GM23338 (cell line): ENCODE measurements around the gene FUT1. TPM values are rescaled to one million over a fixed set of nuclear protein-coding genes. Genes with fewer than 3 reads are reported as not detected.

Experiments used
- ATAC-seq: fragments of 200-7000 bp; cut with Tn5 transposase; 3 replicates; pipeline ENCODE4 v1.9.1; 2020
- DNase-seq: peaks from one replicate; pipeline ENCODE4 v3.0.0-alpha.2; 2015; ENCODE audit warnings: low spot score
- H2AFZ ChIP-seq: fragments of 200-600 bp; sonication (generic); 2 replicates; pipeline ENCODE4 v1.8.0; 2016; ENCODE audit warnings: antibody characterized with exemption, mild to moderate bottlenecking, moderate library complexity
- H3F3A ChIP-seq: fragments of 200-600 bp; sonication (generic); replicated peaks from 2 replicates; pipeline ENCODE4 v1.8.0; 2017; ENCODE audit warnings: antibody characterized with exemption, mixed run types, low read depth
- H3K27ac ChIP-seq: fragments of 200-600 bp; sonication (generic); 2 replicates; pipeline ENCODE4 v1.6.1; 2016; ENCODE audit warnings: low read depth
- H3K27me3 ChIP-seq: fragments of 200-600 bp; sonication (generic); 2 replicates; pipeline ENCODE4 v1.8.0; 2016; ENCODE audit warnings: mild to moderate bottlenecking, mixed run types, moderate library complexity; ENCODE audit not compliant: insufficient read depth
- H3K36me3 ChIP-seq: fragments of 200-600 bp; sonication (generic); 2 replicates; pipeline ENCODE4 v1.8.0; 2016; ENCODE audit warnings: mild to moderate bottlenecking; ENCODE audit not compliant: insufficient read depth
- H3K4me1 ChIP-seq: fragments of 200-600 bp; sonication (generic); 2 replicates; pipeline ENCODE4 v1.8.0; 2016; ENCODE audit warnings: mild to moderate bottlenecking, moderate library complexity; ENCODE audit not compliant: insufficient read depth
- H3K4me2 ChIP-seq: fragments of 200-600 bp; sonication (generic); 2 replicates; pipeline ENCODE4 v1.7.1; 2017; ENCODE audit warnings: mixed run types
- H3K4me3 ChIP-seq: fragments of 200-600 bp; sonication (generic); 2 replicates; pipeline ENCODE4 v1.6.1; 2016; ENCODE audit warnings: mixed run types
- H3K79me2 ChIP-seq: fragments of 200-600 bp; sonication (generic); replicated peaks from 2 replicates; pipeline ENCODE4 v1.8.0; 2017; ENCODE audit warnings: mild to moderate bottlenecking; ENCODE audit not compliant: insufficient read depth
- H3K9me2 ChIP-seq: fragments of 200-600 bp; sonication (generic); 2 replicates; pipeline ENCODE4 v1.8.0; 2017; ENCODE audit not compliant: insufficient read depth
- H4K20me1 ChIP-seq: fragments of 200-600 bp; sonication (generic); replicated peaks from 2 replicates; pipeline ENCODE4 v1.8.0; 2017; ENCODE audit warnings: mild to moderate bottlenecking; ENCODE audit not compliant: insufficient read depth
- H3K27ac Mint-ChIP-seq: 2 replicates; pipeline ENCODE4 v1.8.0; 2020; ENCODE audit warnings: inconsistent platforms, mild to moderate bottlenecking, moderate library complexity, mixed read lengths
- H3K27me3 Mint-ChIP-seq: 3 replicates; pipeline ENCODE4 v1.8.0; 2022; ENCODE audit warnings: low read depth, mild to moderate bottlenecking, moderate library complexity, mixed read lengths, inconsistent platforms; ENCODE audit not compliant: insufficient read depth, poor library complexity
- H3K36me3 Mint-ChIP-seq: 3 replicates; pipeline ENCODE4 v1.8.0; 2021; ENCODE audit warnings: low read depth, mild to moderate bottlenecking, inconsistent platforms, moderate library complexity, mixed read lengths
- H3K4me1 Mint-ChIP-seq: 3 replicates; pipeline ENCODE4 v1.8.0; 2020; ENCODE audit warnings: mild to moderate bottlenecking, inconsistent platforms, mixed read lengths
- H3K4me3 Mint-ChIP-seq: 3 replicates; pipeline ENCODE4 v1.8.0; 2021; ENCODE audit warnings: moderate library complexity, mild to moderate bottlenecking, inconsistent platforms, mixed read lengths
- H3K9me3 Mint-ChIP-seq: 3 replicates; pipeline ENCODE4 v1.8.0; 2020; ENCODE audit warnings: moderate library complexity, mild to moderate bottlenecking, inconsistent platforms, mixed read lengths
- CREB1 ChIP-seq: fragments of 250-450 bp; sonication (Bioruptor Pico); IDR thresholded peaks from 2 replicates; pipeline ENCODE4 v1.5.0; 2020; ENCODE audit warnings: low read depth, mild to moderate bottlenecking, moderate library complexity
- CTCF ChIP-seq, 2 experiments: fragments of 200-600 bp in 1 of 2; sonication (generic) in 1 of 2; conservative IDR thresholded peaks; 2 replicates each; pipeline versions ENCODE4 v1.5.1 to v1.6.1; 2016 to 2017; ENCODE audit warnings: antibody characterized with exemption in 2 of 2, low read depth in 2 of 2, mild to moderate bottlenecking in 2 of 2, moderate library complexity in 1 of 2
- ETS1 ChIP-seq: IDR thresholded peaks from 2 replicates; pipeline ENCODE4 v1.6.1; 2016; ENCODE audit warnings: antibody characterized with exemption
- EZH2 ChIP-seq: fragments of 200-600 bp; sonication (generic); IDR thresholded peaks from one replicate; pipeline ENCODE4 v1.8.0; 2017; ENCODE audit warnings: antibody characterized with exemption, mild to moderate bottlenecking, low read depth; ENCODE audit not compliant: unreplicated experiment
- EZH2phosphoT487 ChIP-seq: fragments of 200-600 bp; sonication (generic); IDR thresholded peaks from one replicate; pipeline ENCODE4 v1.8.1; 2018; ENCODE audit warnings: antibody characterized with exemption; ENCODE audit not compliant: unreplicated experiment
- JUNB ChIP-seq: IDR thresholded peaks from one replicate; pipeline ENCODE4 v1.6.1; 2016; ENCODE audit warnings: antibody characterized with exemption; ENCODE audit not compliant: unreplicated experiment
- NANOG ChIP-seq: IDR thresholded peaks from 2 replicates; pipeline ENCODE4 v1.6.1; 2016; ENCODE audit warnings: antibody characterized with exemption, borderline replicate concordance
- POLR2AphosphoS5 ChIP-seq: IDR thresholded peaks from 2 replicates; pipeline ENCODE4 v1.6.1; 2016; ENCODE audit warnings: antibody characterized with exemption, low read depth
- STAT1 ChIP-seq: IDR thresholded peaks from one replicate; pipeline ENCODE4 v1.6.1; 2016; ENCODE audit warnings: antibody characterized with exemption; ENCODE audit not compliant: unreplicated experiment
- ZNF114 ChIP-seq: fragments of 250-450 bp; sonication (Bioruptor Pico); IDR thresholded peaks from 2 replicates; pipeline ENCODE4 v1.5.0; 2020; ENCODE audit warnings: mild to moderate bottlenecking, moderate library complexity
- ZNF331 ChIP-seq: fragments of 250-450 bp; sonication (Bioruptor Pico); IDR thresholded peaks from 2 replicates; pipeline ENCODE4 v1.5.0; 2020; ENCODE audit warnings: low read depth, mild to moderate bottlenecking, moderate library complexity
- ZNF462 ChIP-seq: fragments of 250-450 bp; sonication (Bioruptor Pico); IDR thresholded peaks from 2 replicates; pipeline ENCODE4 v1.5.0; 2020; ENCODE audit warnings: mild to moderate bottlenecking, moderate library complexity
- polyA plus RNA-seq: library from polyadenylated mRNA; unstranded; fragments of >200 nt; fragmentation: Nextera tagmentation; extraction: Ambion mirVana; gene quantifications from 2 replicates; pipeline ENCODE4 v1.2.1, GENCODE V29; 2016
- total RNA-seq: library from RNA; depleted of rRNA; stranded (reverse); fragments of >200 nt; shearing (Covaris generic); gene quantifications from 2 replicates; pipeline ENCODE4 v1.2.3, GENCODE V29; 2014
- TF ChIP-seq, protein P1 (sequence below): IDR thresholded peaks from one replicate; pipeline ENCODE4 v1.6.1; 2018; ENCODE audit warnings: antibody characterized with exemption; ENCODE audit not compliant: unreplicated experiment

Gene FUT1
- total and polyA plus RNA-seq, 2 experiments from 2014 or later: 4.4 to 20.8 TPM

DNA sequence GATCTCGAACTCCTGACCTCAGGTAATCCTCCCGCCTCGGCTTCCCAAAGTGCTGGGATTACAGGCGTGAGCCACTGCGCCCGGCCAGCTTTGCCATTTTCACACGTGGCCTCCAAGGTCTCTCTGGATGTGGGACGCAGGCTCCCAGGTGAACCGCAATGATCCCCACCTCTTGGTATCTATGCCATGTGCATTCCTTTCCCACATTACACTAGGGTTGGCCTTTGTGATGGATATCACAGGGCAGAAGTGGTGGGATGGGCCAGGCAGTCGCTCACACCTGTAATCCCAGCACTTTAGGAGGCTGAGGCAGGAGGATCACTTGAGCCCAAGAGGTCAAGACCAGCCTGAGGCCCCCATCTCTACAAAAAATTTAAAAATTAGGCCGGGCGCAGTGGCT lies 25.3 kb upstream of the FUT1 start:
- Histone ChIP-seq H3K4me2 (no peak overlapping the region), H3K4me3 (no peak overlapping the region), H3F3A (no peaks in the 10 kb centered on the region), H4K20me1 (no peaks in the 10 kb centered on the region), H3K9me2 (no peaks in the 10 kb centered on the region), H3K4me1 (no peaks in the 10 kb centered on the region), H3K79me2 (no peaks in the 10 kb centered on the region), H3K36me3 (no peaks in the 10 kb centered on the region), H2AFZ (no peak overlapping the region), H3K27ac (no peak overlapping the region), H3K27me3 (no peaks in the 10 kb centered on the region)
- no peak overlapping the region for H3K4me3 Mint-ChIP-seq
- H3K27ac Mint-ChIP-seq: no peak overlapping the region
- no peaks in the 10 kb centered on the region; the same call in 2 of the 3 replicates for H3K9me3 Mint-ChIP-seq
- DNase-seq (peak; percentile 76), ATAC-seq (peak; percentile 52)
- no peaks in the 10 kb centered on the region for H3K36me3 Mint-ChIP-seq
- no peak for TF ChIP-seq EZH2phosphoT487
- no peak for TF ChIP-seq NANOG
- TF ChIP-seq JUNB: no peak
- no peak for TF ChIP-seq EZH2
- no peak for TF ChIP-seq ETS1
- no peak for TF ChIP-seq POLR2AphosphoS5
- no peak for TF ChIP-seq CREB1 (CRISPR knock-in tag)
- no peak for TF ChIP-seq ZNF114
- no peak for TF ChIP-seq ZNF462 (CRISPR knock-in tag)
- TF ChIP-seq ZNF331 (CRISPR knock-in tag): no peak
- TF ChIP-seq, protein P1, sequence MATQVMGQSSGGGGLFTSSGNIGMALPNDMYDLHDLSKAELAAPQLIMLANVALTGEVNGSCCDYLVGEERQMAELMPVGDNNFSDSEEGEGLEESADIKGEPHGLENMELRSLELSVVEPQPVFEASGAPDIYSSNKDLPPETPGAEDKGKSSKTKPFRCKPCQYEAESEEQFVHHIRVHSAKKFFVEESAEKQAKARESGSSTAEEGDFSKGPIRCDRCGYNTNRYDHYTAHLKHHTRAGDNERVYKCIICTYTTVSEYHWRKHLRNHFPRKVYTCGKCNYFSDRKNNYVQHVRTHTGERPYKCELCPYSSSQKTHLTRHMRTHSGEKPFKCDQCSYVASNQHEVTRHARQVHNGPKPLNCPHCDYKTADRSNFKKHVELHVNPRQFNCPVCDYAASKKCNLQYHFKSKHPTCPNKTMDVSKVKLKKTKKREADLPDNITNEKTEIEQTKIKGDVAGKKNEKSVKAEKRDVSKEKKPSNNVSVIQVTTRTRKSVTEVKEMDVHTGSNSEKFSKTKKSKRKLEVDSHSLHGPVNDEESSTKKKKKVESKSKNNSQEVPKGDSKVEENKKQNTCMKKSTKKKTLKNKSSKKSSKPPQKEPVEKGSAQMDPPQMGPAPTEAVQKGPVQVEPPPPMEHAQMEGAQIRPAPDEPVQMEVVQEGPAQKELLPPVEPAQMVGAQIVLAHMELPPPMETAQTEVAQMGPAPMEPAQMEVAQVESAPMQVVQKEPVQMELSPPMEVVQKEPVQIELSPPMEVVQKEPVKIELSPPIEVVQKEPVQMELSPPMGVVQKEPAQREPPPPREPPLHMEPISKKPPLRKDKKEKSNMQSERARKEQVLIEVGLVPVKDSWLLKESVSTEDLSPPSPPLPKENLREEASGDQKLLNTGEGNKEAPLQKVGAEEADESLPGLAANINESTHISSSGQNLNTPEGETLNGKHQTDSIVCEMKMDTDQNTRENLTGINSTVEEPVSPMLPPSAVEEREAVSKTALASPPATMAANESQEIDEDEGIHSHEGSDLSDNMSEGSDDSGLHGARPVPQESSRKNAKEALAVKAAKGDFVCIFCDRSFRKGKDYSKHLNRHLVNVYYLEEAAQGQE: no peak
- TF ChIP-seq CTCF (conservative IDR thresholded peaks at IDR 0.05; ENCODE audit: low read depth in 2 of 2): no peak
- no peak for TF ChIP-seq STAT1
- peaks cover 2% of the 10 kb centered on the region; the same call in 1 of the 3 replicates for H3K4me1 Mint-ChIP-seq
- H3K27me3 Mint-ChIP-seq: peaks cover 6% of the 10 kb centered on the region
